Gastroesophageal sphincter (tissue), 4 donors: ENCODE data around the gene HS3ST6. TPM values are rescaled to one million over a fixed set of nuclear protein-coding genes. Genes with fewer than 3 reads are reported as not detected.

Experiments
- ATAC-seq: fragments of 150-250 bp; one replicate; pipeline ENCODE4 v1.9.1; 2016; ENCODE audit warnings: mild to moderate bottlenecking, moderate library complexity
- H3K27ac ChIP-seq, 4 donors: fragments of 200-600 bp; sonication (generic) in 3 of 4; 1 replicate in 3 of 4; 2 replicates in 1 of 4; pipeline ENCODE4 v1.5.1; 2016 to 2019
- H3K27me3 ChIP-seq: fragments of 200-600 bp; sonication (generic); one replicate; pipeline ENCODE4 v1.5.1; 2019
- H3K36me3 ChIP-seq, 2 donors: fragments of 200-600 bp; sonication (generic); one replicate each; pipeline ENCODE4 v1.5.1; 2019; ENCODE audit warnings: control low read depth in 1 of 2
- H3K4me1 ChIP-seq, 3 donors: fragments of 200-600 bp; sonication (generic); 1 replicate in 2 of 3; 2 replicates in 1 of 3; pipeline ENCODE4 v1.5.1; 2016 to 2019; ENCODE audit warnings: control low read depth in 2 of 3
- H3K4me3 ChIP-seq, 2 donors: fragments of 200-600 bp; sonication (generic); one replicate each; pipeline ENCODE4 v1.5.1; 2019; ENCODE audit warnings: mild to moderate bottlenecking in 1 of 2, moderate library complexity in 1 of 2
- H3K9me3 ChIP-seq, 3 donors: fragments of 200-600 bp; sonication (generic); one replicate each; pipeline ENCODE4 v1.5.1; 2017 to 2019; ENCODE audit warnings: control low read depth in 2 of 3
- CTCF ChIP-seq, 4 experiments: fragments of 200-600 bp in 2 of 4; fragments of 450-650 bp in 2 of 4; sonication (generic) in 1 of 4; IDR thresholded peaks; one replicate each; pipeline ENCODE4 v1.5.1; 2017 to 2019; ENCODE audit warnings: antibody characterized with exemption in 4 of 4, mild to moderate bottlenecking in 2 of 4, moderate library complexity in 2 of 4
- EP300 ChIP-seq: sonication (generic); formaldehyde crosslinking; IDR thresholded peaks from one replicate; pipeline ENCODE4 v1.6.1; 2017; ENCODE audit warnings: antibody characterized with exemption, mild to moderate bottlenecking
- POLR2A ChIP-seq, 2 donors: fragments of 450-650 bp; IDR thresholded peaks; one replicate each; pipeline ENCODE4 v1.6.1; 2017; ENCODE audit warnings: antibody characterized with exemption in 2 of 2, mild to moderate bottlenecking in 2 of 2, moderate library complexity in 1 of 2
- POLR2AphosphoS5 ChIP-seq: sonication (generic); formaldehyde crosslinking; IDR thresholded peaks from one replicate; pipeline ENCODE4 v1.6.1; 2017; ENCODE audit warnings: antibody characterized with exemption
- WGBS, 2 donors: methylation state at CpG; one replicate each; pipeline ENCODE4 v1.1.5; 2018; ENCODE audit warnings: low coverage in 1 of 2; 5-methylcytosine and 5-hydroxymethylcytosine counted together
- total RNA-seq, 4 donors: library from RNA; depleted of rRNA; stranded (reverse); fragments of >200 nt; gene quantifications; one replicate each; pipeline ENCODE4 v1.1.0, GENCODE V29; 2016

Gene HS3ST6
- total RNA-seq, 4 donors from 2014 or later: not detected

DNA sequence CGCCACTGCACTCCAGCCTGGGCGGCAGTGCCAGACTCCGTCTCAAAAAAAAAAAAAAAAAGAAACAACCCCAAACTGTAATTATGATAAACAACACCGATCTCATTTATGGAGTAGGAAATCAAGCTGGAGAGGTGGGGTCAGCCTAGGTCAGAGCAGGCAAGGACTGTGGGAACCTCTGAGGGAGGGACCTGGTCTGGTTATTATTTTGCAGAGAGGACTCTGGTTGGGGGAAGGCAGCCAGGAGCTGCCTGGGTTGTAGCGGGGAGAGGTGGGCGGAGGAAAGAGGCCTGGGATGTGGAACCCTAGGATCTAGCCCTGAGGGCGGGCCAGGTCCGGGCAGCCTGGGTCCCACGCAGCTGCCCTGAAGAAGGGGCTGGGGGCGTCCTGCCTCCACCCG lies 10.9 kb upstream of the HS3ST6 start:
- peak overlapping the region; percentile 51 to 89 (median 84) for H3K27ac ChIP-seq
- peak overlapping the region; percentile 56 to 71 for H3K4me3 ChIP-seq
- no peak for TF ChIP-seq EP300
- no peak for TF ChIP-seq CTCF (IDR thresholded peaks at IDR 0.05)
- TF ChIP-seq POLR2A (IDR thresholded peaks at IDR 0.05): no peak
- TF ChIP-seq POLR2AphosphoS5: no peak
- H3K4me1 ChIP-seq: peaks cover 0 to 16% (median 7%) of the 10 kb centered on the region in 3 donors
- H3K27me3 ChIP-seq: peaks cover 39% of the 10 kb centered on the region
- peak; percentile 58 for ATAC-seq
- WGBS, 2 donors: 4 to 5% methylated on average over 3 to 7 of the region's 11 CpGs
- H3K36me3 ChIP-seq: no peaks in the 10 kb centered on the region
- no peaks in the 10 kb centered on the region for H3K9me3 ChIP-seq

DNA sequence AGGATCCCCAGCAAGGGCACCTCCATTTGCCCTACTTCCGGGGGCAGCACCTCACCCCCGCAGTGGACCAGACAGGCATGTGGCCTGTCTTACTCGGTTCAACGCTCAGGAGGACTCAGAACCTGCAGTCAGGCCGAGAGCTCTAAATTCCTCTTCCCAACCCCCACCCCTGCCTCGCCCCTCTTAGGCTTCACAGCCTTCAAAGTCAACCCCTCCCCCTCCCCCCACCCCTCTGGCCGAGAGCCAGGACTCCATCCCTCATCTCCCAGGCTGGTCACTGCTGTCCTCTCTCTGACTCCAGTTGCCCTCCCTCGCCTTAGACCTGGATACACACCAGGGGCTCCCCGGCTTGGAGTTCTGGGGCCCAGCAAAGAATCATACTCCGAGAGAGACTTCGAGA lies 8.1 kb upstream of the HS3ST6 start:
- Histone ChIP-seq H3K27ac (no peak overlapping the region), H3K4me1 (peaks cover 0 to 27% (median 14%) of the 10 kb centered on the region in 3 donors), H3K9me3 (no peaks in the 10 kb centered on the region), H3K36me3 (no peaks in the 10 kb centered on the region), H3K4me3 (no peak overlapping the region), H3K27me3 (peaks cover 45% of the 10 kb centered on the region)
- TF ChIP-seq CTCF (IDR thresholded peaks at IDR 0.05) (no peak), POLR2AphosphoS5 (no peak), EP300 (no peak), POLR2A (IDR thresholded peaks at IDR 0.05) (no peak)
- ATAC-seq: no peak
- WGBS, 2 donors: 30 to 61% methylated on average over 2 to 6 of the region's 11 CpGs

GRCh38 chr16:1924095-1924494 lies 5.9 kb upstream of the HS3ST6 start:
- Histone ChIP-seq H3K4me3 (no peak overlapping the region), H3K27ac (no peak overlapping the region), H3K36me3 (no peaks in the 10 kb centered on the region), H3K9me3 (no peaks in the 10 kb centered on the region), H3K4me1 (peaks cover 0 to 15% (median 9%) of the 10 kb centered on the region in 3 donors), H3K27me3 (peaks cover 65% of the 10 kb centered on the region)
- TF ChIP-seq POLR2A (IDR thresholded peaks at IDR 0.05): no peak
- no peak for TF ChIP-seq EP300
- no peak for TF ChIP-seq POLR2AphosphoS5
- no peak for TF ChIP-seq CTCF (IDR thresholded peaks at IDR 0.05)
- no peak for ATAC-seq
- 60 to 70% methylated on average over 1 to 2 of the region's 5 CpGs for WGBS, 2 donors

- no peak overlapping the region for H3K4me3 ChIP-seq
- H3K27me3 ChIP-seq: peaks cover 71% of the 10 kb centered on the region
- no peaks in the 10 kb centered on the region for H3K9me3 ChIP-seq
- TF ChIP-seq EP300: no peak
- TF ChIP-seq CTCF (IDR thresholded peaks at IDR 0.05): peak in 2 of 4 experiments; percentile 26 to 31
- H3K4me1 ChIP-seq: peaks cover 0 to 16% (median 7%) of the 10 kb centered on the region in 3 donors
- H3K36me3 ChIP-seq: no peaks in the 10 kb centered on the region
- no peak overlapping the region for H3K27ac ChIP-seq
- peak; percentile 57 for ATAC-seq
- 33 to 55% methylated on average over 2 to 5 of the region's 24 CpGs for WGBS, 2 donors
Measured at GRCh38 chr16:1923299-1924034, 5.3 kb upstream of the HS3ST6 start.

DNA sequence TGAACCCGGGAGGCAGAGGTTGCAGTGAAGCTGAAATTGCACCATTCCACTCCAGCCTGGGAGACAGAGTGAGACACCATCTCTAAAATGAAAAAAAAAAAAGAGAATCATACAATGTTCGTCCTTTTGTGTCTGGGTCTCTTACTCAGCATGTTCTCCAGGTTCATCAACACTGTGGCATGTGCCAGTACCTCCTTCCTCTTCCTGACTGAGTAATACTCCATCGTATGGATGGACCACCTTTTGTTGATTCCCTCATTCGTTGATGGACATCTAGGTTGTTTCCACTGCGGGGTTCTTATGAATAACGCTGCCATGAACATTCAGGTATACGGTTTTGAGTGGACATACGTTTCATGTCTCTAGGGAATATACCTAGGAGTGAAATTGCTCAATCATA lies 4.1 kb upstream of the HS3ST6 start:
- H3K4me3 ChIP-seq: no peak overlapping the region
- no peak overlapping the region for H3K27ac ChIP-seq
- ATAC-seq: no peak
- peaks cover 83% of the 10 kb centered on the region for H3K27me3 ChIP-seq
- H3K9me3 ChIP-seq: no peaks in the 10 kb centered on the region
- no peak for TF ChIP-seq EP300
- no peak for TF ChIP-seq CTCF (IDR thresholded peaks at IDR 0.05)
- TF ChIP-seq POLR2A (IDR thresholded peaks at IDR 0.05): no peak
- TF ChIP-seq POLR2AphosphoS5: no peak
- 70 to 78% methylated on average over 7 to 8 of the region's 8 CpGs for WGBS, 2 donors
- peaks cover 0 to 24% (median 7%) of the 10 kb centered on the region in 3 donors for H3K4me1 ChIP-seq
- H3K36me3 ChIP-seq: no peaks in the 10 kb centered on the region
